GM21529 (cell line): ENCODE measurements around the gene PAPOLA.

Source experiments
- ATAC-seq: cut with Tn5 transposase; IDR thresholded peaks from one replicate; pipeline ENCODE4 v1.9.1; 2021; ENCODE audit not compliant: unreplicated experiment

PAPOLA gene

DNA sequence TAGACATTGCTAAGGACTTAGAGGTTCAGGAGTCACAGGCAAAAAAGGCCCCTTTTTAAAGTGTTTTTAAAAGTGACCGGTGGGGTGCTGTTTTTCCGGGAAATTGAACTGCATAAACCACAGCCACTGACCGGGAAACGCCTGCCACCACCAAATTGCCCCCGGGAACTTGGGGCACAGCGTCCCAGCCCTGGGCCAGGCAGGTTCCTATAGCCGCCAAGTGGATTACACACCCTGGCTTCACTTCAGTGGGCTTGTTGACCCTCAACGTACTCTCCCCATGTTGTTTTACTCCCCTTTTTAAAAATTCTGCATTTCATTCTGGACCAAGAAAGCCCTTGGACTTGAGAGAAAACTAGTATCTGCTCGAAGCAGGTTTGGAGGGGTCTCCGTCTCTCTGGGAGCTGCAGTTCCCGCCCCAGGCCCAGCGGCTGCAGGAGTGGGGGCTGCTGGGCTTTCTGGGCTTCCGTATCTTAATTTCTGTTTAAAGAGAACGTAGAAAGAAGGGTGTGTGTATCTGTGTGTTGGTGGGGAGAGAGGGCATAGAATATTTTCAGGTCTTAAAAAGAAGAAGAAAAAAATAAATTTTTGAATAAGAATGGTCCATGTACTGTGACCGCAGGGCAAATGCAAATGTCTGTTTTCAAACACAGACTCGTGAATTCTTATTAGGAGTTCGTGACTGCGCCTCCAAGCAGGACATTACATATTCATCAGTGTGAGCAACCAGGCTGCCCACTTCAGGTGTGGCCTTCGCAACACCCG lies 82.9 kb downstream of the PAPOLA start:
- ATAC-seq = no peak

DNA sequence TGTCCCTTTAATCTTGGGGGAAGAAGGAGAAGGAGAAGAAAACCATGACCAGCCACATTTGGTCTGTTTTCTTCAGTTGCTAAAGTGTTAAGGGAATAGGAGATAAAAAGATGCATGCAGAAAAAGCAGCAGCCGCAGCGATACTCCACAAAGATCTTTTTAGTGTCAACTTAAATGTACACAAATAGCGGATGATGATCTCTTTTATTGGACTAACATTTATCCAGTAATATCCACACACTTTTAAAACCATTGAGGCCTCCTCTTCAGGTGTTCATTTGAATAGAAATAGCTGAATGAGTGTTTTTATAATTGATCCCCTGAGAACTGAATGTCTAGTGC lies 83.5 kb downstream of the PAPOLA start:
- no peak for ATAC-seq

DNA sequence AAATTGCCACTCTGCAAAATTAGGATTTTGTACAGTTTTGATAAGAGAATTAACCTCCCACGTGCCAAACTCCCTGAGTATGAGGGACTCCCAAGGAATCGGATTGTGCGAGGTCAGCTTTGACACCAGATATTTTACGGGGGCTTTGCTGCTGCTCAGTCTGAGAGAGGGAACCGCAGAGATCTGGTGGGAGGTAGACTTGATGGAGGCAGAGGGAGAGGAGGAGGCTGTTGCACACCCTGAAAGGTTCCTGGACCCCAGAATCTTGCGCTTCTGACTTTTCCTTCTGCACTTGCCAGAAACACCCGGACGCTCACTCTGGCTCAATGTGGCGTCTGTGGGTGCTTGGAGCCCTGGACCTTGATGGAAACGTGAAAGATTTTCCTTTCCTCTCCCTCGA lies 83.9 kb downstream of the PAPOLA start:
- no peak for ATAC-seq

GRCh38 chr14:96586921-96587822 lies 85.0 kb downstream of the PAPOLA start:
- no peak for ATAC-seq

- no peak for ATAC-seq
Measured at GRCh38 chr14:96587823-96588385, 85.7 kb downstream of the PAPOLA start.

DNA sequence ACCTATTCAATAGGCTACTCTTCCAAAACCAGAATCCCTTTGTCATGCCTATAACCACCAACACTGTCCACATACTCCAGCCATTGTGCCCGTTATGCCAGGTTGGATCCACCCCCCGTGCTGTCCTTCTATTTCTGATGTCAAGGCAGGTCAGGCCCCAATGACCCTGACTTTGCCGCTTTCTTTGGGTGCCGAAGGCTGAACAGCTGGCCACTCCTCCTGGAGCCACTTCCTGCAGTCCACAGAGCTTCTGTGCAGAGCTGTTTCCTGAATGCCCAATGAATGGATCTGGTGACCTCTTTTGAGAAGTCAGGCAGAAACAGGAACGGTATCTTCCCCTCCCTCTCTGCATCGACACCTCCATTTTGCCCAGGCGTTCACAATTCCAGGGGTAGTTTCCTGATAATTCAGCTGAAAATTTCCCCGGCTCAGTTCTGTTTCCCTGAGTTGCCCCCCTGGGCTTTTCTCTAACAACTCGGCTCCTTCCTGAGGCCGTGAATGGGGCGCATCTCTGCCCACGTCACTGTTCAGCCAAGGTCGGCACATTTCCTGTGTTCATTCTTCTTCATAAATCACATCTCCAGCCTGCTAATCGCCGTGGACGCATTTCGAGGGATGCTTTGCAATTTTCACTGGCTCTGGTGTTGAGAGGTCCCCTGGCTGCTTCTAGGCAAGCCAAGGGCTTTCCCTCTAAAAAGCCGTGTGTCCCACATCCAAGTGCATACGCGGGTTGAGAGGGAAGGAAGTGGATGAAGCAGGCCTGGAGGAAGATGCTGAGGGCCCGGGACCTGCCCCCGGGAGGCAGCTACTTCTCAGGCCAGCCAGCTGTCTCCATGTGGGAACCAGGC lies 86.5 kb downstream of the PAPOLA start:
- ATAC-seq = no peak

GRCh38 chr14:96589577-96589976 lies 87.4 kb downstream of the PAPOLA start:
- no peak for ATAC-seq

DNA sequence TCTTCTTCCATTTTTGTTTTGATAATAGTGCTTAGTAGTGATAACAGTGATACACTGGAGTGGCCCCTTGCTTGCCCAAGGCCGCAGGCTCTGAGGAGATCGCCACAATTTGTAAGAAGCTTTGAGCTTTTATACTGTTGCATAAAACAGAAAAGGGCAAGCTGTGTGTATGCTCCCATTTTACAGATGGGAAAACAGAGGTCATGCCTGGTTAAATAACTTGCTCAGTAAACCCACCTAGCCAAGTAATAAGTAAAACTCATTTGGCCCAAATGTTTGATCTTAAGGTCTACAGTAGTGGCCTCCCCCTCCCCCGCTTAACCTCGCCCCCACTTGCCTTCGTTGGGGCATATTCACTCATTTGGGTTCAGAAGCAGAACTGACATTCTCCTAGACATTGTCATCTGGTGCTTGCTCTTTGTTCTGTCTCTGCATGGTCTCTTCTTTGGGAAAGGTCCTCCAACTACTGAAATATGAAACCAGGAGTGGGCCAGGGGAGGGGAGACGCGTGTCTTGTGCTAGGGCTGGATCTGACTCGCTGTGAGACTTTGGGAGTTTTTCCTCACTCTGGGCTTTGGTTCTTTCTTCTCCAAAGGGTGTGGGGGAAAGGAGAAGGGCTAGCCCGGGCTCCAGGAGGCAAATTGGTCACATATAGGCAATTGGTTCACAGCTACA lies 88.1 kb downstream of the PAPOLA start:
- no peak for ATAC-seq

- ATAC-seq = peak; percentile 91
Measured at GRCh38 chr14:96592591-96593386, 90.6 kb downstream of the PAPOLA start.

DNA sequence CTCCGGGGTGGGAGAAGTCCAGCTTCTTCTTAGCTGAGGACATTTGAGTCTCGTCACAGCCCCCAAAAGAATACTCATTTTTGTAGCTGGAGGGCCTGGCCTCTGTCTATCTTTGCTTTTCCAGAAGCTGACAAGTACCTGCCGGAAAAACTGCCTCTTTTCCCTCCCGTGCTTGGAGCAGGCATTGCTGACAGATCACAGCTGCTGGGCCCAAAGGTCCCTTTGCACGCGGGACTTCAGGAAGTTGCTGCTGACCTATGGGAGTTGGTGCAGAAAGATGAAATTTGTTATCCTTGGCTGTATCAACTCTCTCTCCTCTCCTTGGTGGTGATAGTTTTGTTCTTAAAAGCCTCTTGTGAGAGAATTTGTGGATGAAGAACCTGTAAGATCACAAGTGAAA lies 92.8 kb downstream of the PAPOLA start:
- no peak for ATAC-seq

- no peak for ATAC-seq
Measured at GRCh38 chr14:96597680-96598079, 95.5 kb downstream of the PAPOLA start.

DNA sequence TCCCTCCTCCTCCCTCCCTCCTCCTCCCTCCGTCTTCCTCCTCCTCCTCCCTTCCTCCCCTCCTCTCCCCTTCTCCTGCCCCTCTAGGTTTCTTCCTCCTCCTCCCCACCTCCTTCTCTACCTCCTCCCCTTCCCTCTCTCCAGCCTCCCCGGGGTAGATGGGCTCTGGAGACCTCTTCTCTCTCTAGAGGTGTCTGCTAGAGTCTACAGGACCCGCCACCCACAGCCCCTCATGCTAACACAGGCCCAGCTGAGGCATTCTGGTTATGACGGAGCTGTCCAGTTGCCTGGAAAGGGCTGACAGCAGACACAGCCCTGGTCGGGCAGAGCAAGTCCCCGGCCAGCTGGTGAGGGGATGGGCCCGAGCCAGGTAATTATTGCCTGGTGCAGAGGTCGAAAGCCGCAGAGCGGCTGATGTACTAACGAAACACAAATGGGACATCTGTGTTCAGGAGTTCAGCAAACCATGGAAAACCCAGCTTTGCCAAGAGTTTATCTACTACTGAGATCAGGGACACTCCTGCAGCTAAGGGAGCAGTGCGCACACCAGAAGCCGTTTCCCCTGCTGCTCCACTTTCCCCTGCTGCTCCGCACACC lies 96.2 kb downstream of the PAPOLA start:
- no peak for ATAC-seq

GRCh38 chr14:96599076-96599475 lies 96.9 kb downstream of the PAPOLA start:
- ATAC-seq = no peak

DNA sequence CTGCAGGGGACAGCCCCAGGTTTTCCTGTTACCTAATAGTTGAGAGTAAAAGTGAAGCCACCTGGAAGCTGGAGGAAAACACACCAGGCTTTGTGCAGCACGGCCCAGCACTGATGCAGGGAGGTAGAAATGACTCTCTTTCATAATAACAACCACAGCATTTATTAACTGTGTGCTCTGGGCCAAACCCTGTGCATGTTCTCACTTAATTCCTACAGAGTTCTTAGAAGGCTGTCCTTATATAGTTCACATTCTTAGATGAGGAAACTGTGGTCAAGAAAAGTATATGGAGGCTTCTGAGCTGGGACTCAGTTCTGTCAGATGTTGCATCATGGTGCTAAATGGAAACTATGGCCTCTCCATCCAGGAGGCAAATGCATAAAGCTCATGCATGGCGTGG lies 100.0 kb downstream of the PAPOLA start:
- no peak for ATAC-seq

DNA sequence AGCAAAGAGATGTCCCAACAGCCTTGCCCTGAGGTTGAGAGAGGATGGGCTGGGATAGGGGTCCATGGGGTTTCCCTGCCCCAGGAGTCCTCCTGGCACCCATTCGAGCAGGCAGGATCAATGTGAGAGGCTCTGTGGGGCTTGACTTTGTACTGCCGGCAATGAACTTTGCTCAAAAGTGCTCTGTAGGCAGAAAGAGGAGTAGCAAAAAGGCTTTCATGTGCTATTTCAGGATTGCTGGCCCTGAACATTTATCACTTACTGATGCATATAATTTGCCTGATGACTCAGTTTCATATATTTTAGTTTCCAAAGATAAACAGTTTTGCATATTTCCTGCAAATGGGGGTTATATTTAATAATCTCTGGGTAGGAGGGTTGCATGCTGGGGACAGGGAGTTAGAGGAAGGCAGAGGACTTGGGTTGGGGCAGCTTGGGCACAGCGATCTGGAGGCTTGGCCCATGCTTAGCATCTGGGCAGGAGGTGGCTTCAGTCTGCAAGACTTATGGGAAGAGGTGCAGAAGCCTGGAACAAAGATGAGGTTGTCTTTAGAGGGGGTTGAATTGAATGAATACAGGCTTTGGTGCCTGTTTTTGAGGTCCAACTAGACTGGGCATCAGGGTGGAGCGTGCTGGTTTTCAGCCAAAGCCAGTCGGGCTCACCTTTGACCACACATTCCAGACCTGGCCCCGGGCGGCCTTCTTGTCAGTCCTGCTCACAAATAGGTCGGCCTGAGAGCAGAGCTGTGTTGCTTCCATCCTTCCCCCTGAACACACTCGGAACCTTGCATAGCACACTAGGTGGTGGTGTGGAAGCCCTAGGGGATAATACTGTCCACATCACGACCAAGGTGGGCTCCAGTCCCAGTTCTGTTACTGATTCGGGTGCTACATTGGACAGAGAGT lies 101.4 kb downstream of the PAPOLA start:
- ATAC-seq = no peak

DNA sequence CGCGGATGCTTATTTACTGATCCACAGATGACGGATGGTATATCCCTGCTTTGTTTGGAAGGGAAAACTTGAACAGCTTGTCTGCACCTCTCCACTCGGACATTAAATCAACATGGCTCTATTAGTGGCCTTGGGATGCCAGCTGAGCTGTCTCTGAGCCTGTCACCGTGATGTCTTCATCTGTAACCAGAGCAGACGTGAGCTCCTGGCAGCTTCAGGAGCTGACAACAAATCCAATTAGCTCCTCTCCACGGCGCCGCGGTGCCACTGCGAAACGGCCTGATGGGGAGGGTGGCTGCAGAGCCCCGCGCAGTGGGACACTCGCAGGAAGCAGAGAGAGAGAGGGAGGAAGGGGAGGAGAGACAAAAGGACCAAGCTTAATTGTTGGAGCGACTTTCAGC lies 112.3 kb downstream of the PAPOLA start:
- no peak for ATAC-seq

GRCh38 chr14:96616161-96616721 lies 114.1 kb downstream of the PAPOLA start:
- no peak for ATAC-seq
